IMR-90 (cell line): Measurements from ENCODE around the gene HS6ST2. TPM values are rescaled to one million over a fixed set of nuclear protein-coding genes. Genes with fewer than 3 reads are reported as not detected.

ENCODE experiments used
- ATAC-seq: fragments of 200-7000 bp; cut with Tn5 transposase; 2 replicates; pipeline ENCODE4 v1.9.1; 2020; ENCODE audit warnings: low read depth, mild to moderate bottlenecking, moderate library complexity
- BruUV-seq: library from RNA; stranded (reverse); fragments of 400-500 nt; replicated peaks from 2 replicates; lab custom pipeline; 2021; lab: Mats Ljungman, UMichigan
- CTCF ChIA-PET: fragments of 300-600 bp; formaldehyde crosslinking; extraction: SDS; loops from one replicate; lab custom pipeline; 2021; ENCODE audit warnings: antibody characterized with exemption; lab: Yijun Ruan, JAX
- POLR2A ChIA-PET: fragments of 300-600 bp; sonication (Branson Sonifier 250); formaldehyde crosslinking; loops from one replicate; lab custom pipeline; 2022; ENCODE audit warnings: antibody characterized with exemption; ENCODE audit not compliant: unreplicated experiment; lab: Charles Lee
- DNase-seq: peaks from one replicate; pipeline ENCODE4 v3.0.0; 2013
- H2AFZ ChIP-seq: replicated peaks from 2 replicates; pipeline ENCODE3; 2013; ENCODE audit warnings: low read length, mild to moderate bottlenecking; ENCODE audit not compliant: poor library complexity
- H2AK5ac ChIP-seq: 2 replicates; pipeline ENCODE4 v1.6.1; 2013; ENCODE audit warnings: low read depth, low read length, inconsistent platforms
- H2AK9ac ChIP-seq: replicated peaks from 2 replicates; pipeline ENCODE3; 2013; ENCODE audit warnings: mild to moderate bottlenecking, low read depth, low read length, moderate library complexity; ENCODE audit not compliant: poor library complexity
- H2BK120ac ChIP-seq: 2 replicates; pipeline ENCODE4 v1.6.1; 2013; ENCODE audit warnings: low read depth, low read length, inconsistent platforms
- H2BK15ac ChIP-seq: 3 replicates; pipeline ENCODE4 v1.6.1; 2013; ENCODE audit warnings: low read depth, low read length, inconsistent platforms
- H2BK20ac ChIP-seq: 2 replicates; pipeline ENCODE4 v1.6.1; 2013; ENCODE audit warnings: low read depth, mild to moderate bottlenecking, inconsistent platforms, low read length, moderate library complexity
- H2BK5ac ChIP-seq: 2 replicates; pipeline ENCODE4 v1.6.1; 2013; ENCODE audit warnings: mild to moderate bottlenecking, low read depth, low read length, inconsistent platforms; ENCODE audit not compliant: poor library complexity, severe bottlenecking
- H3K14ac ChIP-seq: replicated peaks from 2 replicates; pipeline ENCODE4 v1.6.1; 2013; ENCODE audit warnings: low read depth, low read length, inconsistent platforms
- H3K18ac ChIP-seq: 2 replicates; pipeline ENCODE4 v1.6.1; 2013; ENCODE audit warnings: low read depth, low read length, control low read depth
- H3K23ac ChIP-seq: 2 replicates; pipeline ENCODE4 v1.6.1; 2013; ENCODE audit warnings: low read depth, low read length, inconsistent platforms
- H3K27ac ChIP-seq: 2 replicates; pipeline ENCODE4 v1.5.1; 2013; ENCODE audit warnings: mild to moderate bottlenecking, control low read depth, low read length; ENCODE audit not compliant: insufficient read depth
- H3K27me3 ChIP-seq: 2 replicates; pipeline ENCODE4 v1.6.1; 2013; ENCODE audit warnings: low read length; ENCODE audit not compliant: control insufficient read depth, insufficient read depth
- H3K36me3 ChIP-seq: 2 replicates; pipeline ENCODE4 v1.6.1; 2013; ENCODE audit warnings: low read length, mixed read lengths; ENCODE audit not compliant: control insufficient read depth, insufficient read depth
- H3K4ac ChIP-seq: 2 replicates; pipeline ENCODE4 v1.6.1; 2013; ENCODE audit warnings: low read depth, low read length, inconsistent platforms
- H3K4me1 ChIP-seq: 2 replicates; pipeline ENCODE4 v1.6.1; 2013; ENCODE audit warnings: low read length, mixed read lengths; ENCODE audit not compliant: control insufficient read depth, insufficient read depth
- H3K4me2 ChIP-seq: 2 replicates; pipeline ENCODE4 v1.6.1; 2013; ENCODE audit warnings: low read depth, mild to moderate bottlenecking, control low read depth, low read length, moderate library complexity
- H3K4me3 ChIP-seq: 2 replicates; pipeline ENCODE4 v1.5.1; 2013; ENCODE audit warnings: low read depth, mild to moderate bottlenecking, control low read depth, low read length, moderate library complexity; ENCODE audit not compliant: insufficient read depth
- H3K56ac ChIP-seq: 2 replicates; pipeline ENCODE4 v1.6.1; 2013; ENCODE audit warnings: low read length, inconsistent platforms; ENCODE audit not compliant: insufficient read depth; ENCODE audit errors: extremely low read depth
- H3K79me1 ChIP-seq, 2 experiments: 2 replicates each; pipeline ENCODE4 v1.6.1; 2013; ENCODE audit warnings: low read length in 2 of 2, inconsistent platforms in 1 of 2, low read depth in 1 of 2
- H3K9ac ChIP-seq: 2 replicates; pipeline ENCODE4 v1.6.1; 2013; ENCODE audit warnings: low read depth, low read length, control low read depth
- H3K9me1 ChIP-seq: 2 replicates; pipeline ENCODE4 v1.6.1; 2013; ENCODE audit warnings: low read length, inconsistent platforms; ENCODE audit not compliant: insufficient read depth
- H3K9me3 ChIP-seq: 2 replicates; pipeline ENCODE4 v1.6.1; 2013; ENCODE audit warnings: low read length; ENCODE audit not compliant: control insufficient read depth, insufficient read depth
- H4K20me1 ChIP-seq: 2 replicates; pipeline ENCODE4 v1.6.1; 2013; ENCODE audit warnings: low read length, inconsistent platforms; ENCODE audit not compliant: insufficient read depth
- H4K5ac ChIP-seq: 2 replicates; pipeline ENCODE4 v1.6.1; 2013; ENCODE audit warnings: mild to moderate bottlenecking, low read depth, low read length, control low read depth
- H4K8ac ChIP-seq, 2 experiments: 2 replicates each; pipeline ENCODE4 v1.6.1; 2013; ENCODE audit warnings: low read depth in 2 of 2, low read length in 2 of 2, control low read depth in 1 of 2, inconsistent platforms in 1 of 2
- H4K91ac ChIP-seq: 2 replicates; pipeline ENCODE4 v1.6.1; 2013; ENCODE audit warnings: low read depth, low read length, inconsistent platforms; ENCODE audit not compliant: insufficient read depth
- BHLHE40 ChIP-seq: fragments of 150-350 bp; IDR thresholded peaks from 2 replicates; pipeline ENCODE4 v1.6.1; 2016; ENCODE audit warnings: mild to moderate bottlenecking, low read depth, low read length
- CEBPB ChIP-seq: IDR thresholded peaks from 2 replicates; pipeline ENCODE4 v1.6.1; 2012; ENCODE audit warnings: low read depth, low read length, improper control_type of control experiment
- CHD1 ChIP-seq: IDR thresholded peaks from 2 replicates; pipeline ENCODE4 v1.6.1; 2012; ENCODE audit warnings: low read depth, low read length, improper control_type of control experiment
- CTCF ChIP-seq: conservative IDR thresholded peaks from 2 replicates; pipeline ENCODE4 v1.5.1; 2012; ENCODE audit warnings: mild to moderate bottlenecking, low read depth, low read length, improper control_type of control experiment
- ELK1 ChIP-seq: fragments of 150-350 bp; IDR thresholded peaks from 2 replicates; pipeline ENCODE4 v1.6.1; 2016; ENCODE audit warnings: low read depth, mild to moderate bottlenecking, low read length, moderate library complexity, borderline replicate concordance
- FOS ChIP-seq: fragments of 150-350 bp; IDR thresholded peaks from 2 replicates; pipeline ENCODE4 v1.6.1; 2016; ENCODE audit warnings: low read depth, low read length
- MAFK ChIP-seq: IDR thresholded peaks from 2 replicates; pipeline ENCODE4 v1.6.1; 2012; ENCODE audit warnings: low read depth, low read length, improper control_type of control experiment
- MAZ ChIP-seq: IDR thresholded peaks from 2 replicates; pipeline ENCODE4 v1.6.1; 2012; ENCODE audit warnings: low read depth, mild to moderate bottlenecking, low read length, improper control_type of control experiment, moderate library complexity, borderline replicate concordance
- MXI1 ChIP-seq: IDR thresholded peaks from 2 replicates; pipeline ENCODE4 v1.6.1; 2012; ENCODE audit warnings: low read depth, mild to moderate bottlenecking, low read length, moderate library complexity, borderline replicate concordance
- NFE2L2 ChIP-seq: fragments of 150-350 bp; IDR thresholded peaks from 2 replicates; pipeline ENCODE4 v1.6.1; 2016; ENCODE audit warnings: low read depth, mild to moderate bottlenecking, low read length
- POLR2A ChIP-seq: IDR thresholded peaks from 2 replicates; pipeline ENCODE4 v1.6.1; 2012; ENCODE audit warnings: mild to moderate bottlenecking, low read depth, low read length
- RAD21 ChIP-seq: IDR thresholded peaks from 2 replicates; pipeline ENCODE4 v1.6.1; 2012; ENCODE audit warnings: low read length, improper control_type of control experiment
- RCOR1 ChIP-seq: IDR thresholded peaks from 2 replicates; pipeline ENCODE4 v1.6.1; 2012; ENCODE audit warnings: mild to moderate bottlenecking, low read length, improper control_type of control experiment; ENCODE audit not compliant: insufficient replicate concordance
- RFX5 ChIP-seq: IDR thresholded peaks from 2 replicates; pipeline ENCODE4 v1.8.0; 2012; ENCODE audit warnings: low read depth, mild to moderate bottlenecking, low read length, moderate library complexity
- SMC3 ChIP-seq: fragments of 150-350 bp; IDR thresholded peaks from 2 replicates; pipeline ENCODE4 v1.6.1; 2016; ENCODE audit warnings: low read depth, mild to moderate bottlenecking, antibody characterized with exemption, low read length, moderate library complexity
- USF2 ChIP-seq: fragments of 150-350 bp; IDR thresholded peaks from 2 replicates; pipeline ENCODE4 v1.6.1; 2017; ENCODE audit warnings: mild to moderate bottlenecking, antibody characterized with exemption, low read length, low read depth
- WGBS, 2 experiments: methylation state at CpG; one replicate each; pipeline versions ENCODE4 v1.1.5 to v1.1.7; 2013; ENCODE audit warnings: missing lambda C conversion rate in 2 of 2; ENCODE audit not compliant: insufficient read length in 1 of 2; ENCODE audit errors: extremely low coverage in 2 of 2; 5-methylcytosine and 5-hydroxymethylcytosine counted together
- dilution Hi-C: fragments of 300-500 bp; cut with HindIII; formaldehyde crosslinking; loops from one replicate; pipeline ENCODE4 v1.14.3; 2018; ENCODE audit warnings: low sequenced_read_pairs; ENCODE audit not compliant: unreplicated experiment
- in situ Hi-C: fragments of 300-500 bp; cut with MboI; formaldehyde crosslinking; loops from 3 replicates; pipeline ENCODE4 v1.14.3; 2019; ENCODE audit warnings: low sequenced_read_pairs, inconsistent platforms, mixed read lengths
- intact Hi-C: fragments of 100-400 bp; cut with micrococcal nuclease; formaldehyde crosslinking; loops from 2 replicates; pipeline ENCODE4 v1.10.0; 2022
- polyA plus RNA-seq, 3 experiments: library from polyadenylated mRNA; depleted of rRNA; stranded (reverse); fragments of >200 nt; gene quantifications; 2 replicates each; pipeline ENCODE4 v1.2.3, GENCODE V29; 2012; ENCODE audit warnings: low replicate concordance in 1 of 3
- total RNA-seq: library from RNA; depleted of rRNA; stranded (reverse); fragments of >200 nt; gene quantifications from 2 replicates; pipeline ENCODE4 v1.2.3, GENCODE V29; 2012

Gene HS6ST2
- total and polyA plus RNA-seq, 2 of the 4 experiments (the other 2 are of a cell fraction) = not detected

- no peak overlapping the region for H3K27ac ChIP-seq
These were observed 181.8 kb downstream of the HS6ST2 start for GRCh38 chrX:132776486-132777210.

More at GRCh38 chrX:132776486-132777210, 181.8 kb downstream of the HS6ST2 start:
- BruUV-seq = no TSS peak
- Histone ChIP-seq H4K5ac (no peak overlapping the region), H3K36me3 (no peaks in the 10 kb centered on the region), H3K9ac (no peak overlapping the region), H3K27me3 (peaks cover 4% of the 10 kb centered on the region), H4K91ac (no peak overlapping the region), H3K9me3 (0 out of 2 replicates have a peak, but pooled peaks cover 2% of the 10 kb centered on the region), H3K18ac (no peak overlapping the region), H2BK5ac (no peak overlapping the region), H3K4ac (no peak overlapping the region), H3K56ac (no peak overlapping the region), H3K4me1 (no peaks in the 10 kb centered on the region), H3K23ac (no peak overlapping the region), H3K14ac (no peak overlapping the region), H3K4me2 (no peak overlapping the region), H2BK20ac (no peak overlapping the region), H4K8ac (no peak overlapping the region), H2AFZ (no peak overlapping the region), H3K9me1 (no peaks in the 10 kb centered on the region), H4K20me1 (no peaks in the 10 kb centered on the region), H2BK120ac (no peak overlapping the region), H3K79me1 (no peaks in the 10 kb centered on the region), H2AK9ac (no peak overlapping the region), H3K4me3 (no peak overlapping the region), H2AK5ac (no peak overlapping the region), H2BK15ac (no peak overlapping the region)
- ATAC-seq (no peak), DNase-seq (no peak)
- POLR2A ChIA-PET = no interaction called here
- dilution Hi-C loops (no loop called here), in situ Hi-C loops (no loop called here), intact Hi-C loops (no loop called here)
- TF ChIP-seq RAD21 (no peak), RFX5 (no peak), MAFK (no peak), SMC3 (no peak), MAZ (no peak), NFE2L2 (no peak), CEBPB (no peak), CTCF (no peak), USF2 (no peak), CHD1 (no peak), RCOR1 (no peak), BHLHE40 (no peak), FOS (no peak), ELK1 (no peak), POLR2A (no peak), MXI1 (no peak)
- CTCF ChIA-PET = no interaction called here
- WGBS, 2 experiments = 50% methylated on average over 1 of the region's 6 CpGs; no CpG with 5 or more reads in 1 of the 2 experiments
